Measurements from ENCODE around the gene SYNGAP1.

SYNGAP1 gene

DNA sequence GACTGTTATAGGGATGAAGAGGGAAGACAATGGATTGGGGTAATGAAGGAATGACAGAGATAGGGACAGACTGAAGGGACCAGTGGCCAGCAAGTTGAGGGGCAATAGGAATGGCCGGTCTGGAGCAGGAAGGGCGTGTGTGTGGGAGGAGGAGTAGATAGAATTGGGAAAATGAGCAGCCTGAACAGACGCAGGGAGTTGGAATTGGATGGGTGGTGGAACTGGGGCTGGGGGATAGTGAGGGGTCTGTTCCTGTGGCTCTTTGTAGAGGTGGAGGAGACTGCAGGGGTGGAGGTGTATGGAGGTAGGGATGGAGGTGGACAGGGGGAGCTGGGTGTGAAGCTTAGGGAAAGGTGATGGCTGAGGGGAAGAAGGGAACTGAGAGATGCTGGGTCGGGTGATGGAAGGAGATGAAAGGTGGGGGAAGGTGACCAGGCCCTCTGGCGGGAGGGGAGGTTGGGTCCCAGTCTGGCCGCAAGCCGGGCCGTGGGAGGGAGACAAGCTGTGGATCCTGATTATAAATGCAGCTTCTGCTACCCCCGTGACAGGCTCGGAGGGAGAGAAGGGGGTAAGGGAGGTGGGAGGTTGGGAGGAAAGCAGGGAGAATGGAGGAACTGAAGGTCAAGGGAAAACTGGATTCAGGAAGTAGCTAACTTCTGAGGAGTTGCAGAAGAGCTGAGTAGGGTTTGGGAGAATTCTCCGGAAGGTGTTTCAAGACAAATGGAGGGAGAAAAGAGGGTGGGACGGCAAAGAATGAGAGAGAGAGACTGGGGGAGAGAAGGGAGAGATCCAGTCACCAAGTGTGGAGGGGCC, 5.2 kb downstream of the SYNGAP1 start:
- DNase-seq = no peak

DNA sequence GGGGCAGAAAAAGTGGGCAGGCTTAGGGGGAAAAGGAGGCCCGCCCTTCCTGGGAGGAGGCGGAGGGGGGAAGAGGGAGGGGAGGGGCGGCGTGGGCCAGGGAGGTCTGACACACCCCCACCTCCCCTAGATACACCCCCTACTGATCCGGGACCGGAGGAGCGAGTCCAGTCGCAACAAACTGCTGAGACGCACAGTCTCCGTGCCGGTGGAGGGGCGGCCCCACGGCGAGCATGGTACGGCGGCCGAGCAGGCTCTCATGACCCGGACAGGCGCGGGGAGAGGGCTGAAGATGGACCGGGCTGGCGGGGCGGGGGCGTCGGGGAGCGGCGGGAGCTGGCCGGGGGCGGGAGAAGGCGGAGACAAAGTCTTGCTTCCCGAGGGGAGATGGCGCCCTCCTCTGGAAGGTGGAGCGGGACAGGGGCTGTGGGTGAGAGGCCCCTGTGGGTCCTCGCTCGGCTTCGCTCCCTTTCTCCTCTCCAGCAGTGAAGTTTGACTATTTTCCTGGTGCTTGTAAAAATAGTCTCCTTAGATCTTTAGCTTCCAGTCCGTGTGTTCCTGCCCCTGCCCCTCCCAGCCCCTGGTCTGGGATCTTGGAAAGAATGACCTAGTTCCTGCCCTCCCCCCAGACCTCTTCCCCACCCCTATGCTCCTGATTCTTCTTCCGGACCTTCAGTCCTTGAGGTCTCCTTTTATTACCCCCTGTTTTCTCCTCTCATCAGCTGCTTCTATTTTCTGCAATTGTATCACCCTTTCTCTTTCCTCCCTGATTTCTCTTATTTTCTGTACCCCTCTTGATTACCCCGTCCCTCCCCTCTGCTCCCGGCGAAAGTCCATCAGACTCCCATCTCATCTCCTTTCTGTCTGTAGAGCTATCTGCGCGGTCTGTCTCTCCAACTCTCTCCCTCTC, 6.1 kb downstream of the SYNGAP1 start:
- DNase-seq = no peak

DNA sequence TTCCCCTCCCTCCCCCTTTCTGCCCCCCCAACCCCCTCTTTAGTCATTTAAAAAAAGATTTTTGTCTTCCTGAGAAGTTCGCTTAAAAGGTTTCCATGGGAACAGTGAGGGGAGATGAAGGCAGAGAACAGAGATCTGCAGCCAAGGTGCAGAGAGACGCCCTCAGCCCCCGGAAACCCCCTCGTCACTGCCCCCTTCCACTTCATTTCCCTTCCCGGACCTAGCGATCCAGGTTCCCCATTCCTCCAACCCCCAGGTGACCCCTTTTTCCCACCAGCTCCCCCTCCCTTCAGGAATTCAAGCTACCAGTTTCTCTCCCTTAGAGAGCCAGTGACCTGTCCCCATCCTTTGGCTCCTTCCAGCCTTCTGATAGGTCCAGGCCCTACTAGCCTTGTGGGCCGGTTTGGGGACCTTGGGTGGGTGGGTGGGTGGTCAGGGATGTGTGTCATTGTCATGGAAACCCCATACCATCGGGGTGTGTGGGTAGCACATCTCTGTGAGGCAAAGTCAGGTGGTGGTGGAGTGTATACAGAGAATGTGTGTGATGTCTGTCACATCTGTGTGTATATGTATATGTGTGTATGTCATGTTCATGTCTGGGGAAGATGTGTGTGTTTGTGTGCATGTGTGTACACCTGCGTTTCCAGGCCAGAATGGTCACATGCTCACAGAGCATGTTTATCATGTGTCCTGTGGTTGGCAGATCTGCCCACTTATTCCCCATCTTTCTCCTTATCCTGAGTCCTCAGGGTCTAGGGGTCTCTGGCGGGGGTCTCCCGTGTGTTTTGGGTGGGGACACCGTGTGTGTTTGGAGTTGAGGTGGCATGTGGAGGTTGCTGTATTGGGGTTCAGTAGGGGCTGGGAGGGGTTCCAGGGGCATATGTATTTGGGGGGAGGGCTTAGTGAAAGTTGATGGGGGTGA, 7.0 kb downstream of the SYNGAP1 start:
- DNase-seq = no peak

DNA sequence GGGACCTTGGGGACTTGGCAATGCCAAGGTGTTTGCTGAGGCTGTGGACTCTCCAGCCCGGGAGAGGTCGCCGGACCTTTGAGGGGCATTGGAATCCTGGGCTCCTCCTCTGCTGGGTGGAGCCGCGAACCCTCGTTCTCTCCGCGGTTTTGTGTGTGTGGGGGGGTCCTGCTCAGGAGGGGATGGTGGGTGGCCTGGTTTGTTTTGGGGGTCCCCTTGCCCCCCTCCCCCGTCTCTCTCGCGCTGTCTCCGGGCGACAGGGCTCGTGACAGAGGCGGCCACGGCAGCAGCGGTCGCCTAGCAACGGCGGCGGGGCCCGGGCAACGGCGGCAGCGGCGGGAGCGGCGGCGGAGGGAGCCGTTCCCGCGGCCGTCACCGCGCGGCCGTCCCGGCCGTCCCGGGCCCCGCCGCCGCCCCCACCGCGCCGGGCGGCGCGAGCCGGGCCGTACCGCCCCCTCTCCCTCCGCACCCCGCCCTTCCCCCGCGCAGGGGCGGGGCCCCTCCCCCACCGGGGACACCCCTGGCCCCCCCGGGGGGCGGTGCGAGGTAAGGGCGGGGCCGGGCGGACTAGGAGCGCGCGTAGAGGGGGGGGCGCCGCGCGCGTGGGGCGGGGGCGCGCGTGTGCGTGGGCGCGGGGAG, 7.8 kb downstream of the SYNGAP1 start:
- no peak for DNase-seq

DNA sequence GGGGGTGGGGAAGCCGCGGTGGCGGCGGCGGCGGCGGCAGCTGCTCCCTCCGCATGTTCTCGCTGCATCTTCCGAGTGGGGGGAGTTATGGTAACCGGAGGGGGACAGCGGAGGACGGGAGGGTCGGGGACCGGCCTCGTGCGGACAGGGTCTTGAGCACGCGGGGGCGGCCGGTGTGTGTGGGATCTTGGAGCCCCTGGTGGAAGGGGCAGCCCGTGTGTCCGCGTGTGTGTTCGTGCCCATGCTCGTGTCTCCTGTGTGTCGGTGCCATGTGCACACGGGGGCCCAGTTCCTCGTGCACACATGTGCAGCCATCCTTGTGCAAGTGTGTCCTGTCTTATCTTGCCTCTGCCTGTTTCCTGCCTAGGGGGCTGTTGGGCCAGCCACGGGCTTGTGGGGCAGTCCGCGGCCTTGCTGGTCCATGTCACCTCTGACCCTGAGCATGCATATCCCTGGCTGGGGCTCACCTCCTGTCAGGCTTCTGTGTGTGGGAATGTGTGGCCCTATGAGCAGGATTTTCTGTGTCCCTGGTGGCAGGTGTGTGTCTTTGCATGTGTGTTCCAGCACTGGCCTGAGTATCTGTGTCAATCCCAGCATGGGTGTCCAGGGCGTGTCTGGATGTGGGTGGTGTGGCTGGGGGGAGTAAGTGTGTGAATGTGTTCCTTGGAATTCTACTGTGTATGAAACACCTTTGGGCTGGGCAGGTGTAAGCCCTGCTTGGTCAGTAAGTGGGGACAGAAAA, 8.5 kb downstream of the SYNGAP1 start:
- DNase-seq = no peak

DNA sequence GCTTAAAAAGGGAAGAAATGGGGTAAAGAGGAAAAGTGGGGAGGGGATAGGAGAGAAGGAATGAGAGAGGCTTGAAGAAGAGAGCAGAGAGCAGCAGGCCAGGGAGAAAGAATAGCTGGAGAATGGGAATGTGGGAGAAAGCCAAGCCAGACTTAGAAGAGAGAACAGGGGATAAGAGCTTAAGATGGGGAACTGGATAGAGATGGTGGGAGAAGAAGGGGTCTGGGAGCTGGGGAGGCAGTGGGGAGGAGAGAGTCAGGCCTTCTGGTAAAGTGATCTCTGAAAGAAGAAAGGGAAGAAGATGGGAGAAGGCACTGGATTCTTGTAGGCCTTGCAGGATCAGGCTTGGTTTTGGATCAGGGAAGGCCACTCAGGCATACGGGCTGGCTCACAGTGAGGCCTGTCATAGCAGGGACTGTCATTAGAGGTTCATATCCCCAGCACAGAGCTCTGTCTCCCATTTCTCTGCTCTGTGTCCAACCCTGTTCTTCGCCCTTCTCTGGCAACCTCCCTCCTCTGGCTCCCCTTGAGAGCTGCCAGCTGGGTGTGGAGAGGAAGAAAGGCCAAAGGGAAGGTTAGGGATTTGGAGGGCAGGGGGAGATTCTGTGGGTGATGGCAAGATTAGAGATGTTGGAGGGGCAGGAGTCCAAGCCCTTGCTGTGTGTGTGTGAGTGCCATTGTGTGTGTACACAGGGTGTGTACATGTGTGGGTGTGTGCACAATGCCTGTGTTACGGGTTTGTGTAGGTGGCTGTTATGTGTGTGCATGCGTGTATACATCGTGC, 9.3 kb downstream of the SYNGAP1 start:
- DNase-seq = no peak

DNA sequence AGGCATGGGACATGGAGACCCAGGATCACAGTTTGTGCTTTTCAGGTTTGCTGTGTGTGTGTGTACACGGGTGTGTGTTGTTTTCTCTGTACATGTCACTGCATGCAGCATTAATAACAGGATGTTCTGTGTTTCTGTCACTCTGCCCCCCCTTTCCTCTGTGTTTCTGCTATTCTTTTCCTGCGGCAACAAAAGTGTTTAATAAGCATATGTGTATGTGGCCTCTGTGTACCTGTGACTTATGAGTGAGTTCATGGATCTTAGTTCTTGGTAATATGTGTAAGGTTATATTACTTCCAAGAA, 9.8 kb downstream of the SYNGAP1 start:
- no peak for DNase-seq

DNA sequence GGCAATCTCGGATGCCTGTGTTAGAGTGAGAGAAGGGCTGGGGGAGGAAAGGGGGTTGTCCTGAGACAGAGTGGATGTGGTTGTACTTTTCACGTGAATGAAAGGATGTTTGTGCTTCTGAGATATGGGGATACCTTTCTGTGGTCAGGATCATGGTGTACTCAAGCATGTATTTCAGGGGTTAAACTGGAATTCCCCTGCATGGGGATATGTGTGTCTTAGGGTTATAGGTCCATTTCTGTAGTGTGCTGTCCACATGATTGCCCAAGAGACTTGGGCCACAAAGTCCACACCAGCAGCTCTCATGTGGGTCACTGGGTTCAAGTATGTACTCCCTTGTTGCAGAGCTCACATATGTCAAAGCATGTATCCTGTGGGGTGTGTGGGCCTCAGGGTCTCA, 10.5 kb downstream of the SYNGAP1 start:
- no peak for DNase-seq

DNA sequence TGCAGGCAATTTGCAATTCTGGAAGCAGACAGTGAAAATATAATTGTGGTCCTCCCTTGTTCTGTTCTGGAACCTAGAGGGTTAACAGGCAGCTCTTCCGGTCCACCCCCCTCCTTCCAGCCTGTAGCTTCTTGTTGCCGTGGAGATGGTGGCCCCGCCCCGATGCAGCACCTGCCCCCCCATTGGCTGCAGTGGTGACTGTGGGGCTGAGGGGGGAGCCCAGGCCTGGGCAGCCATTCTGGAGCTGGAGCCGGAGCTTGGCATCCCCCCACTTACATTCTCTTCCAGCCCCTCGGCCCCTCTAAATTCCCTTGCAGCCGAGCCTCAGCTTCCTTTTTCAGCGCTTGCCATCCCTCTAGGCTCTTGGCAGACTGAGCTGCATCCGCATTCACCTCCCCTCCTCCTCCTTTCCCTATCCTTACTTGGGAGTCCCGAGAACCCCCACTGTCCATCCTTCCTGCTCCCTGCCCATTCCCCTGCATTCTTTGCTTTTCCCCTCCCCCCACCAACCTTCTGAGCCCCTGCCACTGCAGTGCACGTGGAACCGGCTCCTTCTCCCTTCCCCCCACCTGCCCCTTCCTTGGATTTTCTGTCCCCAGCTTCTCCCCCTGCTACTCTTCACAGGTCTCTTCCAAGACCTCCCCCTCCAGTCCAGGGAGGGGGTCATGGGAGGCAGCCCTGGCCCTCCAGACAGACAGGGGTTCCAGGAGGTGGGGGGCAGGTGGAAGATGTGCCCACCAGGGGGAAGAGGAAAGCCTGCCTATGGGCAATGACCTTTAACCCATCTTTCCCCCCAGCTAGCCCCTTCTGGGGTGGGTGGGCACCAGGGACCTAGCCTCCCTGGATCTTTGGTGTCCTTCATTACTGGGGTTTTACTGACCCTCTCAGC, 11.4 kb downstream of the SYNGAP1 start:
- no peak for DNase-seq

DNA sequence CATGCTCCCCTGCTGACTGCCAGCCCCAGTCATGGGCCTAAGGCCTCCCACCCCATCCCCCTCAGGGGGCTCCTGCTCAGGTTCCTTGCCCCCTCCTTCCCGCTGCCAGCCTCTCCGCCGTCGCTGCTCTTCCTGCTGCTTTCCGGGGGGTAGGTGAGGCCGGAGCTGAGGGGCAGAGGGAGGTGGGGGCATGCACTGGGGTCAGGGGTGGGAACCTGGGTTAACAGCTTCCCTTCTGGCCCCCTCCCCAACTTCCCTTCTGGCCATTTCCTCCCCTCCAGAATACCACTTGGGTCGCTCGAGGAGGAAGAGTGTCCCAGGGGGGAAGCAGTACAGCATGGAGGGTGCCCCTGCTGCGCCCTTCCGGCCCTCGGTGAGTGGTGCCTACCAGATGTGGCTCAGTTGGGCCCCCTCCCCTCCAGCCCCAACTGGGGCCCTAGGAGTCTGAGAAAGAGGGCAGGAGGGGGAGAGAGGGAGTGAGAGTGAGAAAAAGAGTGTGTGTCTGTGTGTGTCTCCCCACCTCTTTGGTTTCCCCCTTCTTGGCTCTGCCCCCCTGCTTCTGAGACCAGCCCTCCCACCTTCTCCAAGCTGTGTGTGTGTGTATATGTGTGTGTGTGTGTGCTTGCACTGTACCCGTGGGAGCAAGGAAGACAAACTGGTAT, 12.1 kb downstream of the SYNGAP1 start:
- DNase-seq = no peak

DNA sequence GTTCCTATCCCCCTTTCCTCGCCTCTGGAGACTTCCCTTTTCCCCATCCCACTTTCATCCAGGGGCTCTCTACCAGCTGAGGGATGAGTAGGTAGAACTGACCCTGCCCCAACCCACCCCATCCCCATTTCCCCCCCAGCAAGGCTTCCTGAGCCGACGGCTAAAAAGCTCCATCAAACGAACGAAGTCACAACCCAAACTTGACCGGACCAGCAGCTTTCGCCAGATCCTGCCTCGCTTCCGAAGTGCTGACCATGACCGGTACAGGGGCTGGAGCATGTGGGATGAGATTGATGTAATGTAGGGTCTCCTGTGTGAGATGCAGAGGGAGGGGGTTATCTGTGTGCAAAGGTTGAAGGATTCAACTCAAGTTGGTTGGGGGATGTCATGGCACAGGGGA, 12.7 kb downstream of the SYNGAP1 start:
- no peak for DNase-seq

DNA sequence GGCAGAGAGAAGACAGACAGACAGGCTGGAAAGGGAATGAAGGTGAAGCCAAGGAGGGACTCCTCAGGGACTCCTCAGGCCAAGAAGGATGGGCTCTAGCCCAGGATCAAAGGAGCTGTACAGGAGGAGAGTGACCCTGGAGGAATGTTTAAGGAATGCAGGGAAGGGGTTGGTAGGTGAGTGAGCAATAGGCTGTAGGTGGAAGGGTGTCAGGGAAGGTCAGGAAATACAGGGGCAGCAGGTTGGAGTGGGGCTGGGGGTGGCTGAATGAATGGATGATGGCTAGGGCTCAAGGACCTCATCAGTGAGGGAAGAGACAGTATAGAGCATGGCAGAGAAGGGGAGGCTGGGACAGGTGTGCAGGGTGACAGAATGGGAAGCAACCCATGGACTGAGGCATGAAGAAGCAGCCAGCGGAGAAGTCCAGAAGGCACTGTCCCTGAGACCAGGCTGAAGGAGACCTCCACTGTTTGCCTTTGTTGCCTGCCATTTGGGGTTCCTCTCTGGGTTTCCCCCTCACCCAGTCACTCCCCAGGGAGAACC, 13.2 kb downstream of the SYNGAP1 start:
- no peak for DNase-seq

DNA sequence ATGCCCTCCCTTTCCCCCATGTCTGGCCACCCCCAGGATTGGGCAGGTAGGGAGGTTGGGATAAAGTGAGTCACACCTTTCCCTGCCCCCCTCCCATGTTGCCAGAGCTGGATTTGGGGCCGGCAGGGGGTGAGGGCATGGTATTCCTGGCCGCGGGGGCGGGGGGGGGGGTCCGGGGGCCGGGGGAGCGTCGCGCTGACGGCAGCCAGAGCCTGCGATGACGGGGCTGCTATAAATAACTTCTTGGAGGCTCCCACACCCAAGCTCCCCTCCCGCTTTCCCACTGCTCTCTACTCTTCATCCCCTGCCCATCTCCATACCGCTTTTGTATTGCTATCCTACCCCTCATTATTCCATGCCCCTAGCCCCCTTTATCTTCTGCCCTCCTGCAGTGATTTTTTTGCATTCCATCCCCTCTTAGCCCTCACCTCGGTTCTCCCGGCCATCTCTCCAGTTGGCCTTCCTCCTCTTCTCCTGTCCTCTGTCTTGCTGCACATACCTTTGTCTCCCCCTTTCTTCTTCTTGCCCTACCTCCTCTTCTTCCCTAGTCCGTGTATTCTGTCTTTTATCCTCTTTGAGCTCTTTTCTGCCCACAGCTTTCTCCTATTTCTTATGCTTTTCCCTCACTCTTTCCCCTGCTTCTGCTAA, 13.8 kb downstream of the SYNGAP1 start:
- no peak for DNase-seq

DNA sequence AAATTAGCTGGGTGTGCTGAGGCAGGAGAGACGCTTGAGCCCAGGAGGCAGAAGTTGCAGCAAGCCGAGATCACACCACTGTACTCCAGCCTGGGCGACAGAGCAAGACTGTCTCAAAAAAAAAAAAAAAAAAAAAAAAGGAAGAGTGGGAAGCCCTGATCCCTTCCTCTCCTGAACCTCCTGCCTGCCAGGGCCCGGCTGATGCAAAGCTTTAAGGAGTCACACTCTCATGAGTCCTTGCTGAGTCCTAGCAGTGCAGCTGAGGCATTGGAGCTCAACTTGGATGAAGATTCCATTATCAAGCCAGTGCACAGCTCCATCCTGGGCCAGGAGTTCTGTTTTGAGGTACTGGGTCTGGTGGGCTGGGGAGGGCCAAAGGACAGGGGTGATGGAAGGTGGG, 15.1 kb downstream of the SYNGAP1 start:
- no peak for DNase-seq

DNA sequence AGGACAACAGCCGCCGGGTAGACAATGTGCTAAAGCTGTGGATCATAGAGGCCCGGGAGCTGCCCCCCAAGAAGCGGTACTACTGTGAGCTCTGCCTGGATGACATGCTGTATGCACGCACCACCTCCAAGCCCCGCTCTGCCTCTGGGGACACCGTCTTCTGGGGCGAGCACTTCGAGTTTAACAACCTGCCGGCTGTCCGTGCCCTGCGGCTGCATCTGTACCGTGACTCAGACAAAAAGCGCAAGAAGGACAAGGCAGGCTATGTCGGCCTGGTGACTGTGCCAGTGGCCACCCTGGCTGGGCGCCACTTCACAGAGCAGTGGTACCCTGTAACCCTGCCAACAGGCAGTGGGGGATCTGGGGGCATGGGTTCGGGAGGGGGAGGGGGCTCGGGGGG, 17.8 kb downstream of the SYNGAP1 start:
- no peak for DNase-seq

DNA sequence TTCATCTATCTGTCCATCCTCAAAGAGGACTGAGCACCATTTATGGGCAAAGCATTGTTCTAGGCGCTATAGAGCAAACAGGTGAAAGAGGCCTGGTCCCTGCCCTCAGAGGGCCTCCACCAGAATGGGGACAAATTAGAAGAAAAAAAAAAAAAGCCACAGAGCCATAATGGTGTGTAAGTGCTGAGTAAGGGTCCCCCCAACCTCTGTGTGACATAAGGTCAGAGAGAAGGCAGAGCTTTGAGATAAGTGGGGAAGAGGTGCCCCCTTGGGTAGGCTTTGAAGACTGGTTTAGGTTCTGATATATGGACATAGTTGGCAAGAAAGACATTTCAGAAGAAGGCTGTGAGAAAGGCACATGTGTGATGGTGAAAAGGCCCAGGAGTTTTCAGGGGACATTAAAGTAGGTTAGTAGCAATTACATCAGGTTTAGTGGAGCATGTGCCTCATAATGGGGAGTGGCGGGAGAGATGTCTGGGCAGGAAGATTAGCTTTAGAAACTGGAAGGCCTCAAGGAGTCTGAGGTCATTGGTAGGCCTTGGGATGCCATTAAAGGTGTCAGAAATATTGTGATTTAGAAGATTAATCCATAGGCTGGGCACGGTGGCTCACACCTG, 19.2 kb downstream of the SYNGAP1 start:
- no peak for DNase-seq

DNA sequence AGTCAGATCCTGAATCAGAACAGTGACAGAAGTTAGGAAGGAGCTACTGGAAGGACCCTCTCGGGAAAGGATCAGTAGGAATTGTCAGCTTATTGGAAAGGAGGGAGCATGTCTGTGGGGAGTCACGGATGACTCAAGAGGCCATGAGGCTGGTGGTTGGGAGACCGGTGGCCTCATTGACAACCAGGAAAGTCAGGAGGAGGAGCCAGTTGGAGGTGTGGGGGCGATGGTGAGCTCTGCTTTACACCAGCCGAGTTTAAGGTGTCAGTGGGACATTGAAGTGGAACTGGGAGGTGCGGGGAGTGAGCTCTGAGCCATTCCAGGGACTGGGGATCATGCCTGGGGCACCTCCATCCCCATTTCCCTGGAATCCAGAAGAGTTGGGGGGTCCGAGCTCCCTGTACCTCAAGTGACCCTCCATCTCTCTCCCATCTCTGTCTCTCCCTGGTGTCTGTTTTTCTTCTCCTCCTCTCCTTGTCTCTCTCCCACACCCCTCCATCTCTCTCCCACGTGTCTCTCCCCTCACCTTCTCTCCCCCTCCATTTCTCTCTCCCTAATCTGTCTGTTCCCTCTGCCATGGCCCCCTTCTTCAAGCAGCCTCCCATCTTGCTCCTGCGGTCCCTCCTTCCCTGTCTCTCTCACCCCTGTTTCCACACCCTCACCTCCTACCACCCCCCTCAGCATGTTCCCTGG, 20.2 kb downstream of the SYNGAP1 start:
- DNase-seq = no peak
